ENCODE measurements around the gene TMEM231. TPM values are rescaled to one million over a fixed set of nuclear protein-coding genes. Genes with fewer than 3 reads are reported as not detected.

The TMEM231 gene
- total RNA-seq, 1 donor from 2014 or later, result 14.1 TPM

- Mint-ChIP-seq H3K4me1 (ENCODE audit: low read depth, unreplicated experiment) (no peaks in the 10 kb centered on the region), H3K27ac (ENCODE audit: unreplicated experiment) (no peak within 1 kb of the TSS), H3K4me3 (ENCODE audit: unreplicated experiment) (no peak within 1 kb of the TSS), H3K27me3 (ENCODE audit: unreplicated experiment) (peaks cover 3% of the 10 kb centered on the region), H3K36me3 (ENCODE audit: unreplicated experiment) (no peaks in the 10 kb centered on the region), H3K9me3 (ENCODE audit: unreplicated experiment) (peaks cover 4% of the 10 kb centered on the region)
- no peak for TF ChIP-seq CTCF (IDR thresholded peaks at IDR 0.05; ENCODE audit: partially characterized antibody, unreplicated experiment)
- DNase-seq, result no peak
Observed at GRCh38 chr16:75535901-75536300, 20.2 kb downstream of the TMEM231 start, which contains the start of gene CHST5. Gene CHST5 (minus strand): TSS chr16:75536108. CDS start chr16:75530384, 5,724 bp downstream.

GRCh38 chr16:75535211-75535843 lies 20.7 kb downstream of the TMEM231 start:
- Mint-ChIP-seq H3K27me3 (ENCODE audit: unreplicated experiment) (peaks cover 3% of the 10 kb centered on the region), H3K4me3 (ENCODE audit: unreplicated experiment) (no peak overlapping the region), H3K36me3 (ENCODE audit: unreplicated experiment) (no peaks in the 10 kb centered on the region), H3K9me3 (ENCODE audit: unreplicated experiment) (peaks cover 4% of the 10 kb centered on the region), H3K4me1 (ENCODE audit: low read depth, unreplicated experiment) (no peaks in the 10 kb centered on the region), H3K27ac (ENCODE audit: unreplicated experiment) (no peak overlapping the region)
- TF ChIP-seq CTCF (IDR thresholded peaks at IDR 0.05; ENCODE audit: partially characterized antibody, unreplicated experiment), result no peak
- no peak for DNase-seq

- Mint-ChIP-seq H3K27me3 (ENCODE audit: unreplicated experiment) (peaks cover 3% of the 10 kb centered on the region), H3K4me3 (ENCODE audit: unreplicated experiment) (no peak overlapping the region), H3K9me3 (ENCODE audit: unreplicated experiment) (peaks cover 4% of the 10 kb centered on the region), H3K27ac (ENCODE audit: unreplicated experiment) (no peak overlapping the region), H3K36me3 (ENCODE audit: unreplicated experiment) (no peaks in the 10 kb centered on the region), H3K4me1 (ENCODE audit: low read depth, unreplicated experiment) (no peaks in the 10 kb centered on the region)
- no peak for DNase-seq
- TF ChIP-seq CTCF (IDR thresholded peaks at IDR 0.05; ENCODE audit: partially characterized antibody, unreplicated experiment), result no peak
Observed at GRCh38 chr16:75534560-75535205, 21.4 kb downstream of the TMEM231 start.

- Mint-ChIP-seq H3K4me1 (ENCODE audit: low read depth, unreplicated experiment) (no peaks in the 10 kb centered on the region), H3K36me3 (ENCODE audit: unreplicated experiment) (no peaks in the 10 kb centered on the region), H3K9me3 (ENCODE audit: unreplicated experiment) (peaks cover 7% of the 10 kb centered on the region), H3K27me3 (ENCODE audit: unreplicated experiment) (peaks cover 3% of the 10 kb centered on the region), H3K4me3 (ENCODE audit: unreplicated experiment) (no peak overlapping the region), H3K27ac (ENCODE audit: unreplicated experiment) (no peak overlapping the region)
- no peak for TF ChIP-seq CTCF (IDR thresholded peaks at IDR 0.05; ENCODE audit: partially characterized antibody, unreplicated experiment)
- DNase-seq, result no peak
Observed at GRCh38 chr16:75532791-75533190, 23.3 kb downstream of the TMEM231 start.

- no peak for DNase-seq
- Mint-ChIP-seq H3K36me3 (ENCODE audit: unreplicated experiment) (no peaks in the 10 kb centered on the region), H3K27me3 (ENCODE audit: unreplicated experiment) (peaks cover 3% of the 10 kb centered on the region), H3K4me3 (ENCODE audit: unreplicated experiment) (no peak overlapping the region), H3K4me1 (ENCODE audit: low read depth, unreplicated experiment) (no peaks in the 10 kb centered on the region), H3K9me3 (ENCODE audit: unreplicated experiment) (peaks cover 8% of the 10 kb centered on the region), H3K27ac (ENCODE audit: unreplicated experiment) (no peak overlapping the region)
- no peak for TF ChIP-seq CTCF (IDR thresholded peaks at IDR 0.05; ENCODE audit: partially characterized antibody, unreplicated experiment)
Observed at GRCh38 chr16:75532142-75532765, 23.8 kb downstream of the TMEM231 start.
